MCF 10A (cell line): Measurements from ENCODE around the gene VOPP1. TPM values are rescaled to one million over a fixed set of nuclear protein-coding genes. Genes with fewer than 3 reads are reported as not detected.

Experiments
- BruUV-seq: library from RNA; stranded (reverse); fragments of 400-500 nt; replicated peaks from 2 replicates; lab custom pipeline; 2021; lab: Mats Ljungman, UMichigan
- CTCF ChIA-PET: fragments of 300-600 bp; sonication (Branson Sonifier 250); formaldehyde crosslinking; extraction: SDS; loops from one replicate; lab custom pipeline; 2021; ENCODE audit warnings: antibody characterized with exemption, inconsistent platforms; lab: Yijun Ruan, JAX
- POLR2A ChIA-PET: fragments of 300-600, 350-650 bp; sonication (Branson Sonifier 250); formaldehyde crosslinking; extraction: SDS; loops from one replicate; lab custom pipeline; 2020; ENCODE audit warnings: antibody characterized with exemption, inconsistent platforms; lab: Yijun Ruan, JAX
- DNase-seq: peaks from one replicate; pipeline ENCODE4 v3.0.0-alpha.2; 2018; ENCODE audit not compliant: unreplicated experiment
- H3K27ac Mint-ChIP-seq: one replicate; pipeline ENCODE4 v1.8.0; 2022; ENCODE audit warnings: mild to moderate bottlenecking, low read depth, mixed read lengths; ENCODE audit not compliant: unreplicated experiment
- H3K27me3 Mint-ChIP-seq: one replicate; pipeline ENCODE4 v1.8.0; 2022; ENCODE audit warnings: mixed read lengths; ENCODE audit not compliant: insufficient read depth, unreplicated experiment
- H3K36me3 Mint-ChIP-seq: one replicate; pipeline ENCODE4 v1.8.0; 2022; ENCODE audit warnings: mild to moderate bottlenecking, moderate library complexity, mixed read lengths; ENCODE audit not compliant: insufficient read depth, unreplicated experiment
- H3K4me1 Mint-ChIP-seq: one replicate; pipeline ENCODE4 v1.8.0; 2022; ENCODE audit warnings: mixed read lengths; ENCODE audit not compliant: insufficient read depth, unreplicated experiment
- H3K4me3 Mint-ChIP-seq: one replicate; pipeline ENCODE4 v1.8.0; 2022; ENCODE audit warnings: mild to moderate bottlenecking, moderate library complexity, mixed read lengths; ENCODE audit not compliant: unreplicated experiment
- H3K9me3 Mint-ChIP-seq: one replicate; pipeline ENCODE4 v1.8.0; 2022; ENCODE audit warnings: mixed read lengths; ENCODE audit not compliant: unreplicated experiment
- intact Hi-C: fragments of 100-400 bp; cut with micrococcal nuclease; formaldehyde crosslinking; loops from 2 replicates; pipeline ENCODE4 v1.14.1; 2022
- total RNA-seq: library from RNA; stranded (reverse); gene quantifications from 2 replicates; pipeline ENCODE4 v1.2.3, GENCODE V29; 2022
- TF ChIP-seq, protein P1 (sequence below): fragments of 200-600 bp; IDR thresholded peaks from one replicate; pipeline ENCODE4 v1.8.0; 2022; ENCODE audit warnings: antibody characterized with exemption, mild to moderate bottlenecking; ENCODE audit not compliant: unreplicated experiment

VOPP1 gene
- total RNA-seq, 1 experiment from 2014 or later: 29.2 TPM

DNA sequence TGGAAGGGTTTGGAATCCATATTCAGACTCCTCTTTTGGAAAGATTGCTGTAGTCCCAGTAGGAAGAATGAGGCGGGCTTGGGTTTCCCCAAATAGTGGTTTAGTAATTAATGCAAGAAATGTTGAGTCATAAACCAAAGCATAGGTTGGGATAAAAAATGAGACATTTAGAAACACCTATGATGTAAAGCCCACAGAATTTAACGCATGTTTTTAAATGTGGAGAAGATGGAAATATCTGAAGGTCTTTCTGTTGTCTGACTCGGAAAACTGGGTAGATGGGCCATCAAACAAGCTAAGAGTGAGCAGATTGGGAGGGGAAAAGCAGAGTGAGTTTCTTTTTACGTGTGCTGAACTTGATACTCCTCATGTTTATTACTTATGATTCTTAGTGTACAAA, 145.0 kb downstream of the VOPP1 start:
- TF ChIP-seq, protein P1, sequence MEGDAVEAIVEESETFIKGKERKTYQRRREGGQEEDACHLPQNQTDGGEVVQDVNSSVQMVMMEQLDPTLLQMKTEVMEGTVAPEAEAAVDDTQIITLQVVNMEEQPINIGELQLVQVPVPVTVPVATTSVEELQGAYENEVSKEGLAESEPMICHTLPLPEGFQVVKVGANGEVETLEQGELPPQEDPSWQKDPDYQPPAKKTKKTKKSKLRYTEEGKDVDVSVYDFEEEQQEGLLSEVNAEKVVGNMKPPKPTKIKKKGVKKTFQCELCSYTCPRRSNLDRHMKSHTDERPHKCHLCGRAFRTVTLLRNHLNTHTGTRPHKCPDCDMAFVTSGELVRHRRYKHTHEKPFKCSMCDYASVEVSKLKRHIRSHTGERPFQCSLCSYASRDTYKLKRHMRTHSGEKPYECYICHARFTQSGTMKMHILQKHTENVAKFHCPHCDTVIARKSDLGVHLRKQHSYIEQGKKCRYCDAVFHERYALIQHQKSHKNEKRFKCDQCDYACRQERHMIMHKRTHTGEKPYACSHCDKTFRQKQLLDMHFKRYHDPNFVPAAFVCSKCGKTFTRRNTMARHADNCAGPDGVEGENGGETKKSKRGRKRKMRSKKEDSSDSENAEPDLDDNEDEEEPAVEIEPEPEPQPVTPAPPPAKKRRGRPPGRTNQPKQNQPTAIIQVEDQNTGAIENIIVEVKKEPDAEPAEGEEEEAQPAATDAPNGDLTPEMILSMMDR: no peak
- POLR2A ChIA-PET: interaction anchor here (0.6 kb wide), 1 partner anchor 77 kb away, joined by 5 read pairs; no protein-coding TSS in a partner anchor
- Mint-ChIP-seq H3K36me3 (no peaks in the 10 kb centered on the region), H3K4me1 (no peaks in the 10 kb centered on the region), H3K9me3 (no peaks in the 10 kb centered on the region), H3K4me3 (no peak overlapping the region), H3K27ac (no peak overlapping the region), H3K27me3 (no peaks in the 10 kb centered on the region)
- intact Hi-C loops: no loop called here
- BruUV-seq: no TSS peak
- no peak for DNase-seq
- CTCF ChIA-PET: interaction anchor here (0.8 to 2.1 kb wide), 4 partner anchors 12 to 171 kb away, joined by 4 to 15 read pairs (median 8); no protein-coding TSS in a partner anchor

DNA sequence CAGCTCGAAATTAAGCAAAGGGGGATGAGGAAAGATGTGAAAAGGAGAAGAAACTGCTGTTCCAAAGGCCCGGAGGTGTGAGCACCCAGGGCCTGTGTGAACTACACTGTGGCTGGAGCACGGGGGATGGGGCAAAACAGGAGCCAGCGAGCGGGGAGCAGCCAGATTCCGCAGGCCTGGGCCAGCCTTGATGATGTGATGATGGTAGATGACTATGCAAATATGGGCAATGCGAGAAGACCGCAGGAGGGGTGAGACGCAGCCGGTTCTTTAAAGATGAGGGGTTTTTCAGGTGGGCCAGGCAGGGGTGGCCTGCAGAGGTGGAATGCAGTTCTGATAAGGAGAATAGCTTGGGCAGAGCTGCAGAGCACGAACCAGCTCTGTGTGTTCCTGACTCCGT, 145.6 kb downstream of the VOPP1 start:
- TF ChIP-seq, protein P1: no peak
- no TSS peak for BruUV-seq
- H3K4me3 Mint-ChIP-seq: no peak overlapping the region
- DNase-seq: no peak
- H3K9me3 Mint-ChIP-seq: no peaks in the 10 kb centered on the region
- no peak overlapping the region for H3K27ac Mint-ChIP-seq
- CTCF ChIA-PET: interaction anchor here (0.8 to 1.6 kb wide), 5 partner anchors 13 to 648 kb away, joined by 3 to 5 read pairs (median 3); no protein-coding TSS in a partner anchor
- POLR2A ChIA-PET: no interaction called here
- intact Hi-C loops: no loop called here
- no peaks in the 10 kb centered on the region for H3K36me3 Mint-ChIP-seq
- no peaks in the 10 kb centered on the region for H3K27me3 Mint-ChIP-seq
- H3K4me1 Mint-ChIP-seq: no peaks in the 10 kb centered on the region

DNA sequence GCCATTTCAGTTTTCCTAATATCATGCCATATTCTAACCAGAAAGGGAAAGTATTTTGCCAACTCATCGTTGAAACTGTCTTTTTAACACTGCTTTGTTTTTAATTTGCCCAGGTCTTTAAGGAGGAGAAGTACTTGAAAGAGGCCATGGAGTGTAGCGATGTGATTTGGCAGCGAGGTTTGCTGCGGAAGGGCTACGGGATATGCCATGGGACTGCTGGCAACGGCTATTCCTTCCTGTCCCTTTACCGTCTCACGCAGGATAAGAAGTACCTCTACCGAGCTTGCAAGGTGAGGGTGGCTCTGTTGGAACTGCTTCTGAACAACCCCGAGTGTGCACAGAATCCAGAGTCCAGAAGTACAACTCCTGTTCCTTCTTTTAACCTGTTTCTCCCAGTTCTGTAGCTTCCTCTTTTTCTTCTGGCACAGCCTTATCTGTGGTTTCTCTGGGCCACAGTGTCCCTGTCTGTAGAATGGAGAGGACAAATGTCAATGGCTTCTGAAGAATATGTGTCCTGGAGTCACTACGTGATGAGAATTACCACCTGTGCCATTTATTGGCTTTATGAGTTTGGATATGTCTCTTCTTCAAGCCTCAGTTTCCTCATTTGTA, 147.1 kb downstream of the VOPP1 start:
- H3K9me3 Mint-ChIP-seq: no peaks in the 10 kb centered on the region
- no peak overlapping the region for H3K27ac Mint-ChIP-seq
- ChIA-PET CTCF (interaction anchor here (0.6 to 3.2 kb wide), 7 partner anchors 8 to 649 kb away, joined by 3 to 16 read pairs (median 3); no protein-coding TSS in a partner anchor), POLR2A (interaction anchor here (0.8 kb wide), 1 partner anchor 76 kb away, joined by 3 read pairs; no protein-coding TSS in a partner anchor)
- BruUV-seq: no TSS peak
- intact Hi-C loops: no loop called here
- H3K4me1 Mint-ChIP-seq: no peaks in the 10 kb centered on the region
- no peaks in the 10 kb centered on the region for H3K36me3 Mint-ChIP-seq
- no peak for DNase-seq
- TF ChIP-seq, protein P1: no peak
- no peaks in the 10 kb centered on the region for H3K27me3 Mint-ChIP-seq
- H3K4me3 Mint-ChIP-seq: no peak overlapping the region

DNA sequence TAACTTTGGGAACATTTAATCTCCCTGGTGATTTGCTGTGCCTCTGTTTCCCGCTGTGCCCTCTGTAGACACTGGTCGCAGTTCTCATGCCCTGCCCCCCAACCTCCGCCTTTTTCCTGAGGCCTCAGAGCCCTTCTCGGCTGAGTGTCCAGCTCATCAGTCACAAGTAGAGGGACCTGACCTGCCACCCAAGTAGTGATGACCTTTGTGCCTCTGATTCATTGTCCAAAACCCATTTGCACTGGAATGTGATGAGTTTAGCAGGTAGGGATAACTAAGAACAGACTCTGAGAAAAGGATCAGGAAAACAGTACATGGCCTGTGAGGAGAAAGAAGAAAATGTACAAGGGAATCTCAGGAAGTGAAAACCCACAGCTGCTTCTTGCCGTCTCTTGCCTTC, 148.4 kb downstream of the VOPP1 start:
- H3K27ac Mint-ChIP-seq: no peak overlapping the region
- intact Hi-C loops: no loop called here
- H3K4me1 Mint-ChIP-seq: no peaks in the 10 kb centered on the region
- peaks cover 7% of the 10 kb centered on the region for H3K36me3 Mint-ChIP-seq
- ChIA-PET POLR2A (interaction anchor here (0.8 kb wide), 1 partner anchor 682 kb away, joined by 3 read pairs; the partner anchor contains the start of gene CHCHD2), CTCF (interaction anchor here (0.6 to 3.2 kb wide), 8 partner anchors 8 to 172 kb away, joined by 3 to 16 read pairs (median 4); no protein-coding TSS in a partner anchor)
- H3K9me3 Mint-ChIP-seq: no peaks in the 10 kb centered on the region
- H3K27me3 Mint-ChIP-seq: no peaks in the 10 kb centered on the region
- TF ChIP-seq, protein P1: no peak
- DNase-seq: no peak
- no peak overlapping the region for H3K4me3 Mint-ChIP-seq
- BruUV-seq: no TSS peak
